ENCODE measurements around the gene PUSL1. TPM values are rescaled to one million over a fixed set of nuclear protein-coding genes. Genes with fewer than 3 reads are reported as not detected.

The PUSL1 gene
- total and polyA plus RNA-seq, 2 of the 13 experiments (the other 11 are each of a cell fraction or from before 2014, with no cell fraction given), result 8.3 to 22.2 TPM

- TF ChIP-seq ZBTB26 (CRISPR knock-in tag; IDR thresholded peaks at IDR 0.05; ENCODE audit: borderline replicate concordance), result peak; percentile 38; the same call in 1 of the 2 replicates
- 0 out of 2 replicates have a peak, but pooled peaks have one; percentile 20 for TF ChIP-seq RARA (CRISPR knock-in tag; IDR thresholded peaks at IDR 0.05)
- 0 out of 2 replicates have a peak, but pooled peaks have one; percentile 51 for TF ChIP-seq FLYWCH1 (CRISPR knock-in tag; IDR thresholded peaks at IDR 0.05)
- TF ChIP-seq ARID4A (CRISPR knock-in tag; IDR thresholded peaks at IDR 0.05; ENCODE audit: borderline replicate concordance), result peak; percentile 85
- TF ChIP-seq ZFX (CRISPR knock-in tag; IDR thresholded peaks at IDR 0.05; ENCODE audit: low read depth), result peak; percentile 91
- no peak for TF ChIP-seq ZNF354B (CRISPR knock-in tag; IDR thresholded peaks at IDR 0.05)
- 0 out of 2 replicates have a peak, but pooled peaks have one; percentile 53 for TF ChIP-seq ZSCAN12 (CRISPR knock-in tag; IDR thresholded peaks at IDR 0.05)
- TF ChIP-seq TRAFD1 (CRISPR knock-in tag; IDR thresholded peaks at IDR 0.05; ENCODE audit: borderline replicate concordance), result no peak
- peak; percentile 45 for TF ChIP-seq HNF4A (CRISPR knock-in tag; IDR thresholded peaks at IDR 0.05)
- no peak for TF ChIP-seq PRPF4 (IDR thresholded peaks at IDR 0.05; ENCODE audit: low read depth, low read length, poor library complexity, severe bottlenecking)
- peak; percentile 54 for TF ChIP-seq SRY (CRISPR knock-in tag; IDR thresholded peaks at IDR 0.05)
- TF ChIP-seq EEA1 (CRISPR knock-in tag; IDR thresholded peaks at IDR 0.05; ENCODE audit: borderline replicate concordance), result peak; percentile 63; the same call in 1 of the 2 replicates
- 0 out of 2 replicates have a peak, but pooled peaks have one; percentile 11 for TF ChIP-seq ZNF619 (CRISPR knock-in tag; IDR thresholded peaks at IDR 0.05)
- TF ChIP-seq HCFC1 (IDR thresholded peaks at IDR 0.05; ENCODE audit: low read depth, low read length), result no peak; the same call in 1 of the 2 replicates
- TF ChIP-seq MED8 (CRISPR knock-in tag; IDR thresholded peaks at IDR 0.05; ENCODE audit: insufficient replicate concordance), result peak; percentile 55
- no peak for TF ChIP-seq CREM (IDR thresholded peaks at IDR 0.05)
- TF ChIP-seq CREM (CRISPR knock-in tag; IDR thresholded peaks at IDR 0.05), result no peak
- TF ChIP-seq ZNF547 (CRISPR knock-in tag; IDR thresholded peaks at IDR 0.05), result 0 out of 2 replicates have a peak, but pooled peaks have one; percentile 47
- no peak for TF ChIP-seq ZNF362 (CRISPR knock-in tag; IDR thresholded peaks at IDR 0.05; ENCODE audit: borderline replicate concordance)
Measured at GRCh38 chr1:1324524-1325287, 16.3 kb downstream of the PUSL1 start, which contains the start of the genes CPTP and INTS11 (continued).

Data from HepG2 (cell line).